Sigmoid colon (tissue), 4 donors: ENCODE data around the gene CAMTA1.

Experiments
- CTCF ChIP-seq, 4 experiments: fragments of 450-650 bp in 3 of 4; fragments of 200-600 bp in 1 of 4; IDR thresholded peaks; one replicate each; pipeline ENCODE4 v1.5.1; 2016 to 2019; ENCODE audit warnings: antibody characterized with exemption in 4 of 4, mild to moderate bottlenecking in 3 of 4, moderate library complexity in 2 of 4
- EP300 ChIP-seq, 4 donors: sonication (generic); formaldehyde crosslinking; IDR thresholded peaks; one replicate each; pipeline ENCODE4 v1.6.1; 2017; ENCODE audit warnings: antibody characterized with exemption in 4 of 4
- POLR2A ChIP-seq, 2 donors: fragments of 450-650 bp; IDR thresholded peaks; one replicate each; pipeline ENCODE4 v1.6.1; 2016; ENCODE audit warnings: antibody characterized with exemption in 2 of 2, mild to moderate bottlenecking in 2 of 2, moderate library complexity in 2 of 2

- TF ChIP-seq POLR2A (IDR thresholded peaks at IDR 0.05) (no peak), CTCF (IDR thresholded peaks at IDR 0.05) (no peak), EP300 (IDR thresholded peaks at IDR 0.05) (no peak)
These were observed 650.2 kb downstream of the CAMTA1 start for GRCh38 chr1:7435276-7436055.
